Gastroesophageal sphincter (tissue), 4 donors: ENCODE results near the gene COL6A2. TPM values are rescaled to one million over a fixed set of nuclear protein-coding genes. Genes with fewer than 3 reads are reported as not detected.

Experiments
- ATAC-seq: fragments of 150-250 bp; one replicate; pipeline ENCODE4 v1.9.1; 2016; ENCODE audit warnings: mild to moderate bottlenecking, moderate library complexity
- H3K27ac ChIP-seq, 4 donors: fragments of 200-600 bp; sonication (generic) in 3 of 4; 1 replicate in 3 of 4; 2 replicates in 1 of 4; pipeline ENCODE4 v1.5.1; 2016 to 2019
- H3K27me3 ChIP-seq: fragments of 200-600 bp; sonication (generic); one replicate; pipeline ENCODE4 v1.5.1; 2019
- H3K36me3 ChIP-seq, 2 donors: fragments of 200-600 bp; sonication (generic); one replicate each; pipeline ENCODE4 v1.5.1; 2019; ENCODE audit warnings: control low read depth in 1 of 2
- H3K4me1 ChIP-seq, 3 donors: fragments of 200-600 bp; sonication (generic); 1 replicate in 2 of 3; 2 replicates in 1 of 3; pipeline ENCODE4 v1.5.1; 2016 to 2019; ENCODE audit warnings: control low read depth in 2 of 3
- H3K4me3 ChIP-seq, 2 donors: fragments of 200-600 bp; sonication (generic); one replicate each; pipeline ENCODE4 v1.5.1; 2019; ENCODE audit warnings: mild to moderate bottlenecking in 1 of 2, moderate library complexity in 1 of 2
- H3K9me3 ChIP-seq, 3 donors: fragments of 200-600 bp; sonication (generic); one replicate each; pipeline ENCODE4 v1.5.1; 2017 to 2019; ENCODE audit warnings: control low read depth in 2 of 3
- CTCF ChIP-seq, 4 experiments: fragments of 200-600 bp in 2 of 4; fragments of 450-650 bp in 2 of 4; sonication (generic) in 1 of 4; IDR thresholded peaks; one replicate each; pipeline ENCODE4 v1.5.1; 2017 to 2019; ENCODE audit warnings: antibody characterized with exemption in 4 of 4, mild to moderate bottlenecking in 2 of 4, moderate library complexity in 2 of 4
- EP300 ChIP-seq: sonication (generic); formaldehyde crosslinking; IDR thresholded peaks from one replicate; pipeline ENCODE4 v1.6.1; 2017; ENCODE audit warnings: antibody characterized with exemption, mild to moderate bottlenecking
- POLR2A ChIP-seq, 2 donors: fragments of 450-650 bp; IDR thresholded peaks; one replicate each; pipeline ENCODE4 v1.6.1; 2017; ENCODE audit warnings: antibody characterized with exemption in 2 of 2, mild to moderate bottlenecking in 2 of 2, moderate library complexity in 1 of 2
- POLR2AphosphoS5 ChIP-seq: sonication (generic); formaldehyde crosslinking; IDR thresholded peaks from one replicate; pipeline ENCODE4 v1.6.1; 2017; ENCODE audit warnings: antibody characterized with exemption
- WGBS, 2 donors: methylation state at CpG; one replicate each; pipeline ENCODE4 v1.1.5; 2018; ENCODE audit warnings: low coverage in 1 of 2; 5-methylcytosine and 5-hydroxymethylcytosine counted together
- total RNA-seq, 4 donors: library from RNA; depleted of rRNA; stranded (reverse); fragments of >200 nt; gene quantifications; one replicate each; pipeline ENCODE4 v1.1.0, GENCODE V29; 2016

COL6A2 gene
- total RNA-seq, 4 donors from 2014 or later, result 720 to 1,286 (median 1,215) TPM

GRCh38 chr21:46061518-46061917 lies 36.4 kb upstream of the COL6A2 start:
- H3K27ac ChIP-seq, result peak overlapping the region in 3 of 4 donors; percentile 80 to 98 (median 97)
- ATAC-seq, result no peak
- no peak overlapping the region for H3K4me3 ChIP-seq
- H3K27me3 ChIP-seq, result no peaks in the 10 kb centered on the region
- peaks cover 6 to 64% (median 29%) of the 10 kb centered on the region in 3 donors for H3K4me1 ChIP-seq
- no peaks in the 10 kb centered on the region for H3K36me3 ChIP-seq
- whole genome bisulfite sequencing, 2 donors, result 83 to 91% methylated on average over 5 to 6 of the region's 6 CpGs
- H3K9me3 ChIP-seq, result peaks cover 0 to 13% (median 0%) of the 10 kb centered on the region in 3 donors
- TF ChIP-seq POLR2AphosphoS5 (no peak), EP300 (no peak), CTCF (IDR thresholded peaks at IDR 0.05) (no peak), POLR2A (IDR thresholded peaks at IDR 0.05) (no peak)

GRCh38 chr21:46061950-46062349 lies 36.0 kb upstream of the COL6A2 start:
- WGBS, 2 donors, result 91 to 93% methylated on average over 3 to 5 of the region's 5 CpGs
- H3K4me3 ChIP-seq, result no peak overlapping the region
- H3K27me3 ChIP-seq, result no peaks in the 10 kb centered on the region
- H3K9me3 ChIP-seq, result peaks cover 0 to 13% (median 0%) of the 10 kb centered on the region in 3 donors
- no peaks in the 10 kb centered on the region for H3K36me3 ChIP-seq
- peaks cover 5 to 64% (median 29%) of the 10 kb centered on the region in 3 donors for H3K4me1 ChIP-seq
- no peak for TF ChIP-seq POLR2AphosphoS5
- no peak for TF ChIP-seq EP300
- no peak for TF ChIP-seq POLR2A (IDR thresholded peaks at IDR 0.05)
- no peak for TF ChIP-seq CTCF (IDR thresholded peaks at IDR 0.05)
- peak overlapping the region in 3 of 4 donors; percentile 80 to 98 (median 97) for H3K27ac ChIP-seq
- no peak for ATAC-seq

GRCh38 chr21:46062471-46063211 lies 35.3 kb upstream of the COL6A2 start:
- Histone ChIP-seq H3K9me3 (peaks cover 0 to 13% (median 0%) of the 10 kb centered on the region in 3 donors), H3K4me1 (peaks cover 5 to 64% (median 30%) of the 10 kb centered on the region in 3 donors), H3K27ac (peak overlapping the region in 3 of 4 donors; percentile 80 to 98 (median 97)), H3K36me3 (no peaks in the 10 kb centered on the region), H3K27me3 (no peaks in the 10 kb centered on the region), H3K4me3 (no peak overlapping the region)
- TF ChIP-seq POLR2A (IDR thresholded peaks at IDR 0.05) (no peak), CTCF (IDR thresholded peaks at IDR 0.05) (no peak)
- ATAC-seq, result no peak
- WGBS, 2 donors, result 46 to 71% methylated on average over 2 to 3 of the region's 5 CpGs

- no peaks in the 10 kb centered on the region for H3K36me3 ChIP-seq
- H3K4me1 ChIP-seq, result peaks cover 5 to 65% (median 34%) of the 10 kb centered on the region in 3 donors
- no peak for ATAC-seq
- WGBS, 2 donors, result 81 to 87% methylated on average over 3 to 4 of the region's 4 CpGs
- no peak overlapping the region for H3K4me3 ChIP-seq
- TF ChIP-seq EP300 (no peak), POLR2AphosphoS5 (no peak), POLR2A (IDR thresholded peaks at IDR 0.05) (no peak), CTCF (IDR thresholded peaks at IDR 0.05) (no peak)
- H3K27ac ChIP-seq, result peak overlapping the region in 2 of 4 donors; percentile 97 to 98
- peaks cover 0 to 13% (median 0%) of the 10 kb centered on the region in 3 donors for H3K9me3 ChIP-seq
- H3K27me3 ChIP-seq, result no peaks in the 10 kb centered on the region
These were observed 34.7 kb upstream of the COL6A2 start for GRCh38 chr21:46063227-46063626.
